Upper lobe of right lung (tissue), 1 donor: ENCODE data around the gene ZNF219. TPM values are rescaled to one million over a fixed set of nuclear protein-coding genes. Genes with fewer than 3 reads are reported as not detected.

Source experiments
- ATAC-seq: fragments of 200-7000 bp; cut with Tn5 transposase; one replicate; pipeline ENCODE4 v1.9.1; 2020; ENCODE audit warnings: mild to moderate bottlenecking, moderate library complexity
- DNase-seq: peaks from one replicate; pipeline ENCODE4 v3.0.0-alpha.2; 2020
- H3K27ac ChIP-seq: fragments of 200-600 bp; one replicate; pipeline ENCODE4 v1.8.0; 2022
- H3K27me3 ChIP-seq: fragments of 200-600 bp; one replicate; pipeline ENCODE4 v1.8.0; 2022; ENCODE audit warnings: mild to moderate bottlenecking
- H3K36me3 ChIP-seq: fragments of 200-600 bp; one replicate; pipeline ENCODE4 v1.8.0; 2022
- H3K4me1 ChIP-seq: fragments of 200-600 bp; one replicate; pipeline ENCODE4 v1.8.0; 2022
- H3K4me3 ChIP-seq: fragments of 200-600 bp; one replicate; pipeline ENCODE4 v1.8.0; 2022; ENCODE audit warnings: mild to moderate bottlenecking
- H3K9me3 ChIP-seq: fragments of 200-600 bp; one replicate; pipeline ENCODE4 v1.8.0; 2022
- CTCF ChIP-seq: fragments of 200-600 bp; IDR thresholded peaks from one replicate; pipeline ENCODE4 v1.8.0; 2022; ENCODE audit warnings: antibody characterized with exemption
- intact Hi-C: fragments of 100-400 bp; cut with DNase I; formaldehyde crosslinking; loops from one replicate; pipeline ENCODE4 v1.11.0; 2022
- total RNA-seq: library from RNA; stranded (reverse); fragmentation: NEBNext Ultra II Directional; extraction: Animal tissue kit (Norgen Biotek cat#: 25700); gene quantifications from one replicate; pipeline ENCODE4 v1.2.1, GENCODE V29; 2021
- donor health status: DM: no; HTN: yes; CAD: no; lungs with severe emphysema.

Gene ZNF219
- total RNA-seq, 1 donor from 2014 or later = 52.8 TPM

GRCh38 chr14:21077672-21078071 lies 20.8 kb downstream of the ZNF219 start:
- no peak overlapping the region for H3K27ac ChIP-seq
- intact Hi-C loops = no loop called here
- H3K4me3 ChIP-seq = no peak overlapping the region
- DNase-seq (no peak), ATAC-seq (no peak)
- peaks cover 61% of the 10 kb centered on the region for H3K36me3 ChIP-seq
- H3K4me1 ChIP-seq = no peaks in the 10 kb centered on the region
- no peak for TF ChIP-seq CTCF
- H3K27me3 ChIP-seq = no peaks in the 10 kb centered on the region
- no peaks in the 10 kb centered on the region for H3K9me3 ChIP-seq

- intact Hi-C loops = no loop called here
- Histone ChIP-seq H3K4me1 (peaks cover 12% of the 10 kb centered on the region), H3K4me3 (no peak overlapping the region), H3K27ac (no peak overlapping the region), H3K9me3 (no peaks in the 10 kb centered on the region), H3K36me3 (peaks cover 45% of the 10 kb centered on the region), H3K27me3 (no peaks in the 10 kb centered on the region)
- ATAC-seq (no peak), DNase-seq (no peak)
- TF ChIP-seq CTCF = no peak
These were observed 22.6 kb downstream of the ZNF219 start for GRCh38 chr14:21075719-21076437.

GRCh38 chr14:21074398-21075272 lies 23.8 kb downstream of the ZNF219 start:
- no peak for DNase-seq
- TF ChIP-seq CTCF = no peak
- intact Hi-C loops = no loop called here
- no peaks in the 10 kb centered on the region for H3K9me3 ChIP-seq
- no peak overlapping the region for H3K4me3 ChIP-seq
- H3K36me3 ChIP-seq = peaks cover 34% of the 10 kb centered on the region
- H3K4me1 ChIP-seq = peaks cover 14% of the 10 kb centered on the region
- no peaks in the 10 kb centered on the region for H3K27me3 ChIP-seq
- no peak for ATAC-seq
- H3K27ac ChIP-seq = no peak overlapping the region

GRCh38 chr14:21073921-21074320 lies 24.5 kb downstream of the ZNF219 start:
- no peak for TF ChIP-seq CTCF
- ATAC-seq = no peak
- no peaks in the 10 kb centered on the region for H3K27me3 ChIP-seq
- H3K27ac ChIP-seq = no peak overlapping the region
- intact Hi-C loops = no loop called here
- H3K4me1 ChIP-seq = peaks cover 21% of the 10 kb centered on the region
- H3K4me3 ChIP-seq = no peak overlapping the region
- no peaks in the 10 kb centered on the region for H3K9me3 ChIP-seq
- H3K36me3 ChIP-seq = peaks cover 27% of the 10 kb centered on the region
- no peak for DNase-seq

GRCh38 chr14:21072781-21073339 lies 25.6 kb downstream of the ZNF219 start:
- TF ChIP-seq CTCF = no peak
- intact Hi-C loops = no loop called here
- Histone ChIP-seq H3K27me3 (no peaks in the 10 kb centered on the region), H3K4me3 (no peak overlapping the region), H3K27ac (no peak overlapping the region), H3K4me1 (peaks cover 26% of the 10 kb centered on the region), H3K36me3 (peaks cover 18% of the 10 kb centered on the region), H3K9me3 (no peaks in the 10 kb centered on the region)
- no peak for ATAC-seq
- DNase-seq = no peak
